Measurements from ENCODE around the gene ZFP92. TPM values are rescaled to one million over a fixed set of nuclear protein-coding genes. Genes with fewer than 3 reads are reported as not detected.

ZFP92 gene
- total RNA-seq, 1 donor from 2014 or later = 0.49 TPM

DNA sequence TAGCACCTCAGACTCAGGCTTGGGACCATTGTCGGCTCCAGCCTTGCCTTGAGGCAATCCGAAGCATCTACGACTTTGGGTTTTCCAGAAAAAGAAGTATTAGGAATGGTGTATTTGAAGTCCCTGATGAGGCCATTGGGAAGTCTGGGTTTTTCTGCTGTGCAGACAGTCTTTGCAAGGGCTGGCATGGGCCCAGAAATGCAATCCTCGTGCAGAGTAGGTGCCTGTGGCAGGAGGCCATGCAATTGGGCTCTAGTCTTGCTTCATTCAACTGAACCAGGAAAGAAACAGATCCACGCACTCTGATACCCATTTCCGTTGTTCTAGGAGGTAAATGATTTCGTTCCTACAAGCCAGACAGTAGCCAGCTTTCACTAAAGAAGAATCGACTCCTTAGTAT is 12.4 kb downstream of the ZFP92 start:
- intact Hi-C loops (cut with micrococcal nuclease) = no loop called here
- Histone ChIP-seq H3K9me3 (replicated peaks) (no peaks in the 10 kb centered on the region), H3K4me1 (peaks cover 4% of the 10 kb centered on the region), H3K36me3 (no peaks in the 10 kb centered on the region), H3K4me3 (no peak overlapping the region), H3K27ac (replicated peaks) (no peak overlapping the region), H3K27me3 (ENCODE audit: low read depth) (no peaks in the 10 kb centered on the region)
- no peak for TF ChIP-seq CTCF (IDR thresholded peaks at IDR 0.05; ENCODE audit: borderline replicate concordance)
- peak; percentile 52 for DNase-seq

DNA sequence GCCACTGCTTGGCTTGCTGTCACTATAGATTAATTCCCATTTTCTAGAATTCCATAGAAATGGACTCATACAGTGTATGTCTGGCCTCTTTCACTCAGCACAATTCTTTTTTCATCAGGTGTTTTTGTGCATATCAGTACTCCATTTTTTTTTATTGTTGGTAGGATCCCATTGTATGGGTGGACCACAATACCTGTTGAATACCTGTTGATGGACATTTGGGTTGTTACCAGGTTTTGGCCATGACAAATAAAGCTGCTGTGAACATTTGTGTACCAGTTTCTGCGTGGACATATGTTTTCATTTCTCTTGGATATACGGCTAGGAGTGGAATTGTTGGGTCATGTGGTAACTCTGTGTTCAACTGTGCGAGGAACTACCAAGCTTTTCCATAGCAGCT is 14.9 kb downstream of the ZFP92 start:
- no peak overlapping the region for H3K27ac ChIP-seq (replicated peaks)
- H3K9me3 ChIP-seq (replicated peaks) = no peaks in the 10 kb centered on the region
- H3K36me3 ChIP-seq = no peaks in the 10 kb centered on the region
- H3K4me3 ChIP-seq = no peak overlapping the region
- peaks cover 5% of the 10 kb centered on the region for H3K27me3 ChIP-seq (ENCODE audit: low read depth)
- intact Hi-C loops (cut with micrococcal nuclease) = no loop called here
- DNase-seq = no peak
- no peak for TF ChIP-seq CTCF (IDR thresholded peaks at IDR 0.05; ENCODE audit: borderline replicate concordance)
- peaks cover 4% of the 10 kb centered on the region for H3K4me1 ChIP-seq

GRCh38 chrX:153430796-153431195 is 19.5 kb downstream of the ZFP92 start:
- H3K9me3 ChIP-seq (replicated peaks) = no peaks in the 10 kb centered on the region
- no peak for DNase-seq
- H3K27ac ChIP-seq (replicated peaks) = no peak overlapping the region
- intact Hi-C loops (cut with micrococcal nuclease) = no loop called here
- no peak for TF ChIP-seq CTCF (IDR thresholded peaks at IDR 0.05; ENCODE audit: borderline replicate concordance)
- H3K4me3 ChIP-seq = no peak overlapping the region
- peaks cover 5% of the 10 kb centered on the region for H3K27me3 ChIP-seq (ENCODE audit: low read depth)
- no peaks in the 10 kb centered on the region for H3K36me3 ChIP-seq
- no peaks in the 10 kb centered on the region for H3K4me1 ChIP-seq

DNA sequence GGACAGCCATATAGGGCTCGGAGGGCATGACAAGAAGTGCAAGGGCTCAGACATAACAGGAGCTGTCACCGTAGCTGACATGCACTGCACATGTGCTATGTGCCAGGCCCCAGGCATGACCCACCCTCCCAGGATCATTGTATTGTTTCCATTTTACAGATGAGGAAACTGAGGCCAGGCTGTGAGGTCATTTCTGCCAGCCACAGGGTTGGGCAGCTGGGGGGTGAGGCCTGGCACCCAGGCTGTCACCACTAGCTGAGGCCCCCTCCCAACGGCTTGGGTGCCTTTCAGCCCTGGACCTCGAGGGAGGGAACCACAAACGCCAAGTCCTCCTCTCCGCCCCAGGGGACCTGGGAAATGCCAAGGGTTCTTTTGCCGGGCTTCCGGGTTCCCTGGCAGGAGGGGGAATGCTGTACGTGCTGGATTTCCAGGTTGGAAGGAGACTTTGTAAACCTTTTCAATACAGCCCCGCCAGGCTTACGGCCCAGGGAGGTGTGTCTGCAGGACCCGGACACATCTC is 21.9 kb downstream of the ZFP92 start:
- Histone ChIP-seq H3K27ac (replicated peaks) (no peak overlapping the region), H3K9me3 (replicated peaks) (no peaks in the 10 kb centered on the region), H3K27me3 (ENCODE audit: low read depth) (peaks cover 5% of the 10 kb centered on the region), H3K4me3 (no peak overlapping the region), H3K4me1 (no peaks in the 10 kb centered on the region), H3K36me3 (no peaks in the 10 kb centered on the region)
- DNase-seq = no peak
- intact Hi-C loops (cut with micrococcal nuclease) = no loop called here
- TF ChIP-seq CTCF (IDR thresholded peaks at IDR 0.05; ENCODE audit: borderline replicate concordance) = no peak

DNA sequence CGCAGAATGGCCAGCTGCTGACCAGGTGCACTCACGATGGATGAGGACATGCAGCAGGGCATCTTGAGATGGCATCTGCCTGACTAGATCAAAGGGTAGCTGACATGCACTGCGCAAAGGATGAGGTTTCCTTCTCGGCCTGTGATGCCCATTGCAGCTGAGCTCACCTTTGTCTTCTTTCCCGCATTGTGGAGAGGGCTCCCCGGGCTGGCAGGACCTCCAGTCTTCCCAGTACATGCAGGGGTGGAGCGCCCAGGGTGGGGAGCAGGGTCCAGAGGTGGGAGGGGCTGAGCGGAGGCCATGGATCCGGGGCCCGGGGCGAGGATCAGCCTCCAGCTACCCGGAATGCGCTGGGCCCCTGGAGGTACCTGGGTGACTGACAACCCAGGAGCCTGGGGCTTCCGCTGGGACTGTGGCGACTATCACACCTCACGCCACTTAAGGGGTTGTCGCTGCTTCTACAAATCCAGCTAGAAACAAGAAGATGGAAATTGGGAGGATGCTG is 22.6 kb downstream of the ZFP92 start:
- no peak for DNase-seq
- no peak for TF ChIP-seq CTCF (IDR thresholded peaks at IDR 0.05; ENCODE audit: borderline replicate concordance)
- Histone ChIP-seq H3K36me3 (no peaks in the 10 kb centered on the region), H3K4me3 (no peak overlapping the region), H3K27ac (replicated peaks) (no peak overlapping the region), H3K9me3 (replicated peaks) (no peaks in the 10 kb centered on the region), H3K4me1 (no peaks in the 10 kb centered on the region), H3K27me3 (ENCODE audit: low read depth) (peaks cover 5% of the 10 kb centered on the region)
- intact Hi-C loops (cut with micrococcal nuclease) = no loop called here

Measured in left ventricle myocardium inferior (tissue), 1 donor.